EH (cell line): ENCODE results near the gene DUSP3.

ENCODE experiments used
- DNase-seq: peaks from one replicate; pipeline ENCODE4 v3.0.0-alpha.2; 2015; ENCODE audit warnings: low read depth

Gene DUSP3

GRCh38 chr17:43732958-43733357, 45.8 kb downstream of the DUSP3 start:
- DNase-seq: peak; percentile 85

- DNase-seq: no peak
These were observed 50.7 kb downstream of the DUSP3 start for GRCh38 chr17:43728081-43728480.

GRCh38 chr17:43723697-43724359, 54.9 kb downstream of the DUSP3 start:
- DNase-seq: peak; percentile 90

- DNase-seq: no peak
These were observed 55.7 kb downstream of the DUSP3 start for GRCh38 chr17:43722870-43723665.

- DNase-seq: no peak
These were observed 56.5 kb downstream of the DUSP3 start for GRCh38 chr17:43722269-43722619.

GRCh38 chr17:43721537-43722268, 57.1 kb downstream of the DUSP3 start:
- peak; percentile 67 for DNase-seq

- peak; percentile 71 for DNase-seq
These were observed 58.3 kb downstream of the DUSP3 start for GRCh38 chr17:43720311-43721060.

GRCh38 chr17:43719578-43719977, 59.2 kb downstream of the DUSP3 start:
- DNase-seq: no peak

- no peak for DNase-seq
These were observed 60.2 kb downstream of the DUSP3 start for GRCh38 chr17:43718544-43718943.

GRCh38 chr17:43717913-43718312, 60.9 kb downstream of the DUSP3 start:
- no peak for DNase-seq
